Dendritic cell treated with granulocyte-macrophage colony-stimulating factor and Interleukin-4, amounts not matched to agents 40 ng/mL and 50 ng/mL, for 4 days (primary cell): ENCODE results near the gene CREB3L2.

Experiments used
- H3K27ac Mint-ChIP-seq: one replicate; pipeline ENCODE4 v1.8.0; 2022; ENCODE audit warnings: mild to moderate bottlenecking, mixed read lengths
- H3K27me3 Mint-ChIP-seq: one replicate; pipeline ENCODE4 v1.8.0; 2022; ENCODE audit warnings: mild to moderate bottlenecking, mixed read lengths
- H3K36me3 Mint-ChIP-seq: one replicate; pipeline ENCODE4 v1.8.0; 2022; ENCODE audit warnings: low read depth, mixed read lengths
- H3K4me1 Mint-ChIP-seq: one replicate; pipeline ENCODE4 v1.8.0; 2022; ENCODE audit warnings: low read depth, mixed read lengths
- H3K4me3 Mint-ChIP-seq: one replicate; pipeline ENCODE4 v1.8.0; 2022; ENCODE audit warnings: mild to moderate bottlenecking, moderate library complexity, mixed read lengths
- H3K9me3 Mint-ChIP-seq: one replicate; pipeline ENCODE4 v1.8.0; 2022; ENCODE audit warnings: mixed read lengths
- intact Hi-C: fragments of 100-400 bp; cut with micrococcal nuclease; formaldehyde crosslinking; loops from one replicate; pipeline ENCODE4 v1.15.0; 2022

Gene CREB3L2

GRCh38 chr7:137869260-137869659 is 132.6 kb downstream of the CREB3L2 start:
- Mint-ChIP-seq H3K27me3 (no peaks in the 10 kb centered on the region), H3K27ac (no peak overlapping the region), H3K36me3 (peaks cover 72% of the 10 kb centered on the region), H3K4me1 (no peaks in the 10 kb centered on the region), H3K9me3 (peaks cover 8% of the 10 kb centered on the region), H3K4me3 (no peak overlapping the region)
- intact Hi-C loops = no loop called here

DNA sequence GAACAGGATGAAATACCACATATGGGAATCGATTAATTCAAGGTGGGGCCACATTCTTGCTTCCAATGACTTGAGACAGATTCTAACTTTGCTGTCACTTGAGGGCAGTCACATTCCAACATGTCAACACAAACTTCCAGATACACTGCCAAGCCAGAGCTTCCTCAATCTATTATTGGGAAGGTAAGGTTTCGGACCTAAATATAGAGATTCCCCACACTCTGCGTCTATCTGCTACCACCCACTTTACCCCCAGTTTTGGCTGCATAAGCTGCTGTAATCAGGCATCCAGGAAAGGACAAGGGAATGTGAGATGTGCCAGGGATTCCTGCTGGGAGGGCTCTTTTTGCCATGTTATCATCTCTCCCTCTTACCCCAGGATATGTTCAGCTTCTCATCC is 134.6 kb downstream of the CREB3L2 start:
- H3K4me1 Mint-ChIP-seq = peaks cover 8% of the 10 kb centered on the region
- no peaks in the 10 kb centered on the region for H3K27me3 Mint-ChIP-seq
- H3K9me3 Mint-ChIP-seq = peaks cover 8% of the 10 kb centered on the region
- H3K4me3 Mint-ChIP-seq = no peak overlapping the region
- intact Hi-C loops = no loop called here
- H3K27ac Mint-ChIP-seq = no peak overlapping the region
- peaks cover 76% of the 10 kb centered on the region for H3K36me3 Mint-ChIP-seq

DNA sequence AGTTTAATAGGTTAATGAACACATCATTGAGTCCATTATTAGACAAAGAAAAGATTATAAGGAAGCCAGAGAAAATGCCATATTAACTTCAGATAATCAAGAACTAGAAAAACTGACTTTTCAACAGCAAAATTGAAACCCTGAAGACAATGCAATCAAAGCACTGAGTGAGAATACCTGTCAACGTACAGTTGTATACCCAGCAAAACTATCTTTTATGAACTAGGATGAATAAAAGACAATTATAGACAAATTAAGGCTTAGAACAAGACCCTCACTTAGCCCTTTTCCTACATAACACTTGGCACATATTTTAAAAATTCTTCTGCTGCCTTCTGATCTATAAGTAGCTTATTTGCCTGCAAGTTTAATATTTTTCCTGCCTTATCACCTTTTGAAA is 136.1 kb downstream of the CREB3L2 start:
- H3K27ac Mint-ChIP-seq = no peak overlapping the region
- no peaks in the 10 kb centered on the region for H3K27me3 Mint-ChIP-seq
- H3K4me1 Mint-ChIP-seq = peaks cover 8% of the 10 kb centered on the region
- H3K36me3 Mint-ChIP-seq = peaks cover 76% of the 10 kb centered on the region
- H3K4me3 Mint-ChIP-seq = no peak overlapping the region
- H3K9me3 Mint-ChIP-seq = peaks cover 8% of the 10 kb centered on the region
- intact Hi-C loops = no loop called here

- intact Hi-C loops = no loop called here
- no peaks in the 10 kb centered on the region for H3K27me3 Mint-ChIP-seq
- no peak overlapping the region for H3K27ac Mint-ChIP-seq
- H3K36me3 Mint-ChIP-seq = peaks cover 56% of the 10 kb centered on the region
- H3K4me3 Mint-ChIP-seq = no peak overlapping the region
- H3K4me1 Mint-ChIP-seq = peaks cover 8% of the 10 kb centered on the region
- H3K9me3 Mint-ChIP-seq = peaks cover 8% of the 10 kb centered on the region
These were observed 138.9 kb downstream of the CREB3L2 start for GRCh38 chr7:137862964-137863363.

DNA sequence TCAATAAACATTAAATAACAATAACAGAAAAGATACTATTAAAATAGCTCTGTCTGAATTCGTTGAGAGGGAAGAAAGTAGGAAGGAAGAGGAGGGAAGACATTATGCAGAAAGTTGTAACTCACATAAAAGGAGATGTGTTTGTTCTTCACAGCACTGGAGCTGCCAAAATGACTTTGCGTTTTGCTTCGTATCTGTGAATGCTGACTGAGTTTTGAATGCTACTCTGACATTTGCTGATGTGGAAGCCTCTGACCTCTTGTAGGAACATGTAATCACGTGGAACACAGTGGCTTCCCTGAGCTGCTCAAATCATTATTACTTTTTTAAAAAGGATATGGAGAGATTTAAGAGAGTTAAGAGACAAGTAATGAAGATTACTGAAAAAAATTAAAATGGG is 139.5 kb downstream of the CREB3L2 start:
- intact Hi-C loops = no loop called here
- Mint-ChIP-seq H3K36me3 (peaks cover 50% of the 10 kb centered on the region), H3K27ac (no peak overlapping the region)

DNA sequence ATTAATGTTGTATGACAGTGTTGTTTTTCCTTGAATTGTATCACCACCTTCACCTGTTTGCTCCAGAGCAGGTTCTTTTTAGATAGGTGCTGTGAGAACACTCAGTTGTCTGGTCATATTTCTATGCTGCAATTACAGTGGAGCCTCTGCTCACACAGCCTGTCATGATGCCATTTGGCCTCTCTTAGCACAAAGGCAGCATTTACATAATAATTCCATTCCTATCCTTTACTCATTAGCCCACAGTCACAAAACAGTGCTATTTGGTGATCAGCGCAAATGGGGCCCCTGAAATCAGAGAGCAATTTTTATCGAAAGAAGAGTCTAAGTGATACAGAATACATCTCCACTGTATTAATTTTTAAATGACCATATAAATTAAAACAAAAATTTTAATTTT is 141.3 kb downstream of the CREB3L2 start:
- no peak overlapping the region for H3K27ac Mint-ChIP-seq
- intact Hi-C loops = no loop called here
- peaks cover 8% of the 10 kb centered on the region for H3K4me1 Mint-ChIP-seq
- H3K27me3 Mint-ChIP-seq = no peaks in the 10 kb centered on the region
- peaks cover 33% of the 10 kb centered on the region for H3K36me3 Mint-ChIP-seq
- no peaks in the 10 kb centered on the region for H3K9me3 Mint-ChIP-seq
- no peak overlapping the region for H3K4me3 Mint-ChIP-seq

More for the DNA sequence above, 139.5 kb downstream of the CREB3L2 start:
- Mint-ChIP-seq H3K4me3 (no peak overlapping the region), H3K9me3 (peaks cover 8% of the 10 kb centered on the region), H3K27me3 (no peaks in the 10 kb centered on the region), H3K4me1 (peaks cover 8% of the 10 kb centered on the region)

DNA sequence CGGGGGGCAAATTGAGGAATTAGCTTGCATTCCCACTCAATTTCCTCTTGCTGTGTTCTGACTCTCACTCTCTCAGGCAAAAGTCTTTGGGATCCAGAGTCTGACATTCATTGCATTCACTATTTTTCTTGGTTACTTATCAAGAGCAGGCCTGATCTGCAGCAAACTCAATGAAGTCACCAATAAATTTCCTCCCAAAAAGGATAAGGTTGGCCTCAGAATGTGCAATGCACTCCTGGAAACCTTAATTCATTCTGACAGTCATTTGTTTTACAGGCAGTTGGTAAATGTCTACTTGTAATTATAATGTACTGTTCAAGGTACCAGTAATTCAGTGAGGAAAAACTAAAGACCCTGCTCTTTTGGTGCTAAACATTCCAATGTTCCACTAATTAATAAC is 148.8 kb downstream of the CREB3L2 start:
- Mint-ChIP-seq H3K4me3 (no peak overlapping the region), H3K36me3 (no peaks in the 10 kb centered on the region), H3K9me3 (no peaks in the 10 kb centered on the region), H3K27ac (no peak overlapping the region), H3K4me1 (no peaks in the 10 kb centered on the region), H3K27me3 (peaks cover 22% of the 10 kb centered on the region)
- intact Hi-C loops = no loop called here

DNA sequence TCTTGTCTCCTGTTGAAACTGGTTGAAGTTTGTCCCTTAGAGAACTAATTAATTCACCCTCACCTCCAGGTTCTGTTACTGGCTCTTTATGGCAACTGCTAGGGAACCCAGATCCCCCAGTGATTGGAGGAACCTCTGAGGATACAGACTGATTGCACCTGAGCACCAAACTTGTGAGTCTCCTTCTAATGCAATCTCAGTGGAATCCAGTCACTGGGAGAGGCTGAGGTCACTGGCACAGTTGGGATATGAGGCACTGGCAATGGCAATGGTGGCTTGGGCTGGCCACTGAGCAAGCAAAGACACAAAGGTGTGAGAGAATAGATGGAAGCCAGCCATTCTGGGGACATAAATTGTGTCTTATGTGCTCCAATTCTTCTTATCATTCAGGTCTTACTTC is 149.8 kb downstream of the CREB3L2 start:
- Mint-ChIP-seq H3K36me3 (no peaks in the 10 kb centered on the region), H3K4me1 (peaks cover 2% of the 10 kb centered on the region), H3K9me3 (no peaks in the 10 kb centered on the region), H3K4me3 (no peak overlapping the region), H3K27ac (no peak overlapping the region), H3K27me3 (peaks cover 30% of the 10 kb centered on the region)
- intact Hi-C loops = no loop called here

DNA sequence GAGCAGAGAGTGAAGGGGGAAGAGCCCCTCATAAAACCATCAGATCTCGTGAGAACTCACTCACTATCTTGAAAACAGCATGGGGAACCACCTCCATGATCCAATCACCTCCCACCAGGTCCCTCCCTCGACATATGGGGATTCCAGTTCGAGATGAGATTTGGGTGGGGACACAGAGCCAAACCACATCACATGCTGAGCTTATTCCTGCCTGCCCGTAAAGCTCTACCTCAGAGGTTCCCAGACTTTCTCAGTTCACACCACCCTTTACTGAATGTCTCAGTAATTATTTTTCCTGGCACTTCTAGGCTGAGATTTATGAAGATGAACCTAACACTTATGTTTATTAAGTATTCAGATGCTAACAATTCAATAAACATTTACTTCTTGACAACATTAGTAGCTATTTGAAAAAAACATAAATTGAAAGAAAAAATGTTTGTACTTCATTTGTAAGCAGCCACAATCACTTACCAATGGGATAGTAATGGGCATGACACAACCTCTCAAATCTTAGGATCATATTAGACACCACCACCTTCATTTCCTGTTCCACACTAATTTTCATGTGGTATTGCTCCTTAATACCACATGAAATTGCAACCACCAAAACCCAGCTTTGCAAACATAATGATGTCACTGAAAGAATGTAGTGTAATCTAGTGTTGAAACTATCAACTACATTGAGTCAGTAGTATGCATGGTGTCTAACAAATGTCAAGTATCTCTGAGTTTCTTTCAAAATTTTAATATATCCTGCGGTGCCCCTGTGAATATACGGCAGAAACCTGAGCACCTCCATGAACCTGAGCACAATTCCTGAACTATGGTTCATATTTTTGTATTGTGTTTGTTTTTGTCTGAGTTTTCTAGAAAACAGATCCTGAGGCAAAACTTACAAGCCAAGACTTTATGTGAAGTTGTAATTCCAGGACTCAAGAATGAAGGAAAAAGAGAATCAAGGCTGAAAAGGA is 150.6 kb downstream of the CREB3L2 start:
- intact Hi-C loops = no loop called here
- Mint-ChIP-seq H3K36me3 (no peaks in the 10 kb centered on the region), H3K4me1 (peaks cover 6% of the 10 kb centered on the region), H3K9me3 (no peaks in the 10 kb centered on the region), H3K27me3 (peaks cover 35% of the 10 kb centered on the region), H3K4me3 (no peak overlapping the region), H3K27ac (no peak overlapping the region)

DNA sequence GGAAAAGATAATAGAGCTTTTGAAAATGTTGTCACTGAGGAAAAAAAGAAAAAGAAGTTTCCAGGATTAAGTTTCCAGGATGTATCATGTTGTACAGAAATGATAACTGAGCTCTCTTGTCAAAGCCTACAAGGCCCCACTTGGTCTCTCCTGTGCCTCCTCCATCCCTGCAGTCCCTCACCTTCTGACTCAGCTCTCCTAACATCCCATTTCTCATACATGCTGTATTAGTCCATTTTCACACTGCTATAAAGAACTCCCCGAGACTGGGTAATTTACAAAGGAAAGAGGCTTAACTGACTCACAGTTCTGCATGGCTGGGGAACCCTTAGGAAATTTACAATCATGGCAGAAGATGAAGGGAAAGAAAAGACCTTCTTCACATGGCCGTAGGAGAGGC is 151.3 kb downstream of the CREB3L2 start:
- Mint-ChIP-seq H3K27me3 (peaks cover 42% of the 10 kb centered on the region), H3K4me3 (no peak overlapping the region), H3K27ac (no peak overlapping the region), H3K4me1 (peaks cover 6% of the 10 kb centered on the region), H3K9me3 (no peaks in the 10 kb centered on the region), H3K36me3 (no peaks in the 10 kb centered on the region)
- intact Hi-C loops = no loop called here

GRCh38 chr7:137848095-137848494 is 153.8 kb downstream of the CREB3L2 start:
- H3K9me3 Mint-ChIP-seq = no peaks in the 10 kb centered on the region
- peaks cover 6% of the 10 kb centered on the region for H3K4me1 Mint-ChIP-seq
- H3K36me3 Mint-ChIP-seq = no peaks in the 10 kb centered on the region
- H3K4me3 Mint-ChIP-seq = no peak overlapping the region
- H3K27me3 Mint-ChIP-seq = peaks cover 65% of the 10 kb centered on the region
- no peak overlapping the region for H3K27ac Mint-ChIP-seq
- intact Hi-C loops = no loop called here

DNA sequence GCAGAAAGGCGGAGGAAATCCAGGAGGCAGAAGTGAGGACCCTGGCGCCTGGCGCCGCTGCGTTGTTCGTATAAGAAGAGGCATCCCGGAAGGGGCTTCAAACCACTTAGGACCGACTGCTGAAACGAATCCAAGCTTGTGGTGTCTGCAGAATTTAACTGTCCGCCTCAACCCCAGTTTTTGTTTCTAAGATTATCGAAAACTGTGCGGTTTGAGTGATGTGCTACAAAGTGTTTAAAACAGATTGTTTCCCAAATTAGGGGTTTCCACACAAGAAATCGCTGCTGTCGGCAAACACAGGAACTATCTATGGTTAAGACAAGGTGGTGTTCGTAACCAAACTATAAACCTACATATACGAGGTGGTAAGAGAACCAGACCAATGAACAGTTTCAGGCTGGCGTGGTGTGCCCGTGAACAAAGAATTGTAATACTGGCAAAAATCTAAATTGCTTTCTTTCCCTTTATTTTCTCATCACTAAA is 154.3 kb downstream of the CREB3L2 start:
- H3K4me3 Mint-ChIP-seq = no peak overlapping the region
- no peaks in the 10 kb centered on the region for H3K9me3 Mint-ChIP-seq
- no peak overlapping the region for H3K27ac Mint-ChIP-seq
- peaks cover 66% of the 10 kb centered on the region for H3K27me3 Mint-ChIP-seq
- peaks cover 6% of the 10 kb centered on the region for H3K4me1 Mint-ChIP-seq
- intact Hi-C loops = no loop called here
- no peaks in the 10 kb centered on the region for H3K36me3 Mint-ChIP-seq

- H3K27ac Mint-ChIP-seq = no peak within 1 kb of the TSS
- no peaks in the 10 kb centered on the region for H3K9me3 Mint-ChIP-seq
- intact Hi-C loops = no loop called here
- no peak within 1 kb of the TSS for H3K4me3 Mint-ChIP-seq
- H3K27me3 Mint-ChIP-seq = peaks cover 64% of the 10 kb centered on the region
- H3K4me1 Mint-ChIP-seq = peaks cover 6% of the 10 kb centered on the region
- H3K36me3 Mint-ChIP-seq = no peaks in the 10 kb centered on the region
These were observed 154.9 kb downstream of the CREB3L2 start, which contains the start of gene DGKI for GRCh38 chr7:137846827-137847567. Gene DGKI (minus strand): TSS chr7:137846974.

DNA sequence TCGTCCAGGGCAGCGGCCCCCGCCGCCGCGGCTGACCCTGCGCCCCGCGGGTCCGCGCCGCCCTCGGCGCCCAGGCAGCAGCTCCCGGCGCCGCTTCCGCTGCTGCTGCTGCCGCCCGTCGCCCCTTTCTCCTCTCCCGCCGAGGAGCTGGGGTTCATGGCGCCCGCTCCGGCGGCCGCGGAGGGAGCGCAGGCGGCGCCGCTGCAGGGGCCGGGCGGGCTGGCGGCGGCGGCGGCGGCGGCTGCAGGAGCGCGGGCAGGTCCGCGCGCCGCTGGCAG is 155.4 kb downstream of the CREB3L2 start:
- intact Hi-C loops = no loop called here
- H3K9me3 Mint-ChIP-seq = no peaks in the 10 kb centered on the region
- H3K4me1 Mint-ChIP-seq = peaks cover 6% of the 10 kb centered on the region
- no peak overlapping the region for H3K4me3 Mint-ChIP-seq
- no peaks in the 10 kb centered on the region for H3K36me3 Mint-ChIP-seq
- H3K27me3 Mint-ChIP-seq = peaks cover 68% of the 10 kb centered on the region
- H3K27ac Mint-ChIP-seq = no peak overlapping the region
